K562 (cell line): Measurements from ENCODE around the gene PSMD4. TPM values are rescaled to one million over a fixed set of nuclear protein-coding genes. Genes with fewer than 3 reads are reported as not detected.

ENCODE experiments used
- ATAC-seq: fragments of 200-7000 bp; cut with Tn5 transposase; 3 replicates; pipeline ENCODE4 v1.9.1; 2020; ENCODE audit warnings: moderate library complexity
- BruUV-seq: library from RNA; stranded (reverse); fragments of 400-500 nt; replicated peaks from 2 replicates; lab custom pipeline; 2021; lab: Mats Ljungman, UMichigan
- CTCF ChIA-PET: fragments of 300-600 bp; formaldehyde crosslinking; extraction: SDS; loops from one replicate; lab custom pipeline; 2021; ENCODE audit warnings: low intra/inter-chr PET ratio; lab: Yijun Ruan, JAX
- POLR2A ChIA-PET: fragments of 300-600, 350-650 bp; sonication (Branson Sonifier 250); formaldehyde crosslinking; extraction: SDS; loops from one replicate; lab custom pipeline; 2021; ENCODE audit warnings: antibody characterized with exemption, inconsistent platforms; lab: Yijun Ruan, JAX
- DNase-seq, 4 experiments: peaks; one replicate each; pipeline versions ENCODE4 v3.0.0 to v3.0.0-alpha.2; 2011 to 2018; ENCODE audit warnings: low spot score in 3 of 4, mixed read lengths in 3 of 4; ENCODE audit errors: extremely low read depth in 1 of 4
- FAIRE-seq: peaks from 2 replicates; lab custom pipeline; 2011; peaks lifted over from hg19 to GRCh38; lab: Jason Lieb, UNC
- H2AFZ ChIP-seq: 2 replicates; pipeline ENCODE4 v1.6.0; 2011; ENCODE audit warnings: low read depth, low read length, control low read depth, inconsistent platforms
- H3K27ac ChIP-seq: fragments of 200-600 bp; 3 replicates; pipeline ENCODE4 v1.8.0; 2011; ENCODE audit warnings: low read depth, mild to moderate bottlenecking, control low read depth, inconsistent platforms, low read length, moderate library complexity, mixed read lengths; ENCODE audit errors: extremely low read depth
- H3K27me3 ChIP-seq, 2 experiments: fragments of 300-600 bp in 1 of 2; 2 replicates in 1 of 2; 3 replicates in 1 of 2; pipeline versions ENCODE4 v1.6.0 to v1.8.0; 2011; ENCODE audit warnings: inconsistent platforms in 2 of 2, low read length in 2 of 2, mild to moderate bottlenecking in 1 of 2, mixed read lengths in 1 of 2, moderate library complexity in 1 of 2; ENCODE audit not compliant: control insufficient read depth in 2 of 2, insufficient read depth in 2 of 2
- H3K36me3 ChIP-seq: fragments of 300-600 bp; 3 replicates; pipeline ENCODE4 v1.8.0; 2011; ENCODE audit warnings: mild to moderate bottlenecking, low read length, inconsistent platforms; ENCODE audit not compliant: control insufficient read depth, insufficient read depth
- H3K4me1 ChIP-seq, 2 experiments: fragments of 200-600 bp in 1 of 2; replicated peaks in 1 of 2; 2 replicates in 1 of 2; 3 replicates in 1 of 2; pipeline versions ENCODE4 v1.5.1 to v1.8.0; 2011; ENCODE audit warnings: inconsistent platforms in 2 of 2, low read length in 2 of 2, mild to moderate bottlenecking in 1 of 2, mixed read lengths in 1 of 2, moderate library complexity in 1 of 2; ENCODE audit not compliant: control insufficient read depth in 2 of 2, insufficient read depth in 2 of 2
- H3K4me2 ChIP-seq: 2 replicates; pipeline ENCODE4 v1.6.1; 2011; ENCODE audit warnings: low read length, control low read depth, inconsistent platforms, mixed read lengths; ENCODE audit not compliant: insufficient read depth
- H3K4me3 ChIP-seq: fragments of 200-600 bp; sonication (generic), shearing (Covaris generic); 2 replicates; pipeline ENCODE4 v1.5.1; 2016; ENCODE audit warnings: control low read depth, inconsistent platforms
- H3K79me2 ChIP-seq: fragments of 200-600 bp; 3 replicates; pipeline ENCODE4 v1.8.0; 2011; ENCODE audit warnings: low read length, inconsistent platforms; ENCODE audit not compliant: control insufficient read depth, insufficient read depth
- H3K9ac ChIP-seq, 2 experiments: 2 replicates each; pipeline versions ENCODE4 v1.6.0 to v1.6.1; 2011; ENCODE audit warnings: low read depth in 2 of 2, low read length in 2 of 2, control low read depth in 1 of 2, inconsistent platforms in 1 of 2, mild to moderate bottlenecking in 1 of 2, mixed read lengths in 1 of 2; ENCODE audit not compliant: insufficient read depth in 1 of 2
- H3K9me1 ChIP-seq: one replicate; pipeline ENCODE4 v1.6.0; 2011; ENCODE audit warnings: inconsistent platforms, mild to moderate bottlenecking, low read length, moderate library complexity; ENCODE audit not compliant: control insufficient read depth, insufficient read depth
- H3K9me3 ChIP-seq: replicated peaks from 2 replicates; pipeline ENCODE4 v1.5.1; 2011; ENCODE audit warnings: low read depth, low read length, inconsistent platforms; ENCODE audit not compliant: control insufficient read depth, insufficient read depth
- H4K20me1 ChIP-seq: replicated peaks from 2 replicates; pipeline ENCODE4 v1.6.1; 2011; ENCODE audit warnings: low read length, inconsistent platforms, mixed read lengths; ENCODE audit not compliant: control insufficient read depth, insufficient read depth
- FOXK1 ChIP-seq: sonication (generic); formaldehyde crosslinking; IDR thresholded peaks from 2 replicates; pipeline ENCODE4 v1.8.0; 2022; ENCODE audit warnings: missing genetic modification reagents, mild to moderate bottlenecking, borderline replicate concordance
- MCM5 ChIP-seq: fragments of 450-650 bp; IDR thresholded peaks from 2 replicates; pipeline ENCODE4 v1.6.1; 2016; ENCODE audit warnings: low read depth
- ZBED1 ChIP-seq: IDR thresholded peaks from 2 replicates; pipeline ENCODE4 v1.6.1; 2014
- ZNF146 ChIP-seq: IDR thresholded peaks from one replicate; pipeline ENCODE4 v1.6.1; 2018; ENCODE audit warnings: missing compliant biosample characterization; ENCODE audit not compliant: unreplicated experiment
- ZZZ3 ChIP-seq: fragments of 450-650 bp; IDR thresholded peaks from 2 replicates; pipeline ENCODE4 v1.6.1; 2016; ENCODE audit warnings: antibody characterized with exemption, mild to moderate bottlenecking, moderate library complexity
- WGBS: fragments of 100-300 bp; shearing (Covaris generic); methylation state at CpG from one replicate; pipeline ENCODE4 v1.1.6; 2016; ENCODE audit warnings: low coverage, mixed read lengths; ENCODE audit not compliant: insufficient coverage; ENCODE audit errors: missing lambda C conversion rate; 5-methylcytosine and 5-hydroxymethylcytosine counted together
- in situ Hi-C: fragments of 300-500 bp; cut with MboI; formaldehyde crosslinking; loops from 4 replicates; pipeline ENCODE4 v1.15.0; 2018; ENCODE audit warnings: inconsistent platforms, mixed read lengths
- intact Hi-C: fragments of 100-400 bp; cut with micrococcal nuclease; formaldehyde crosslinking; loops from 2 replicates; pipeline ENCODE4 v1.14.2; 2022
- polyA plus RNA-seq, 8 experiments: library from polyadenylated mRNA; depleted of rRNA in 4 of 8; stranded (reverse) in 5 of 8; unstranded in 3 of 8; fragments of >200 nt; fragmentation: Nextera tagmentation in 2 of 8; fragmentation: Illumina TruSeq in 1 of 8; extraction: Ambion mirVana in 2 of 8; extraction: Trizol in 1 of 8; gene quantifications; 2 replicates each; pipeline versions ENCODE4 v1.2.1 to v1.2.3, GENCODE V29; 2011 to 2014; ENCODE audit warnings: inconsistent platforms in 1 of 8, missing spikeins in 1 of 8
- total RNA-seq, 7 experiments: library from RNA; depleted of rRNA in 6 of 7; stranded (reverse); fragments of >200 nt in 6 of 7; fragmentation: Illumina TruSeq in 2 of 7; extraction: Trizol in 2 of 7; gene quantifications; 2 replicates each; pipeline versions ENCODE4 v1.2.1 to v1.2.3, GENCODE V29; 2011 to 2021; ENCODE audit warnings: low replicate concordance in 1 of 7
- TF ChIP-seq, protein P1 (sequence below): fragments of 450-650 bp; formaldehyde crosslinking; IDR thresholded peaks from 2 replicates; pipeline ENCODE4 v1.4.0; 2020; ENCODE audit warnings: mild to moderate bottlenecking
- TF ChIP-seq, protein P2 (sequence below): sonication (generic); formaldehyde crosslinking; IDR thresholded peaks from 2 replicates; pipeline ENCODE4 v1.8.0; 2023; ENCODE audit warnings: missing genetic modification reagents, mild to moderate bottlenecking, borderline replicate concordance

The PSMD4 gene
- total and polyA plus RNA-seq, 9 of the 15 experiments (the other 6 are each of a cell fraction or from before 2014, with no cell fraction given): 194 to 353 (median 295) TPM

DNA sequence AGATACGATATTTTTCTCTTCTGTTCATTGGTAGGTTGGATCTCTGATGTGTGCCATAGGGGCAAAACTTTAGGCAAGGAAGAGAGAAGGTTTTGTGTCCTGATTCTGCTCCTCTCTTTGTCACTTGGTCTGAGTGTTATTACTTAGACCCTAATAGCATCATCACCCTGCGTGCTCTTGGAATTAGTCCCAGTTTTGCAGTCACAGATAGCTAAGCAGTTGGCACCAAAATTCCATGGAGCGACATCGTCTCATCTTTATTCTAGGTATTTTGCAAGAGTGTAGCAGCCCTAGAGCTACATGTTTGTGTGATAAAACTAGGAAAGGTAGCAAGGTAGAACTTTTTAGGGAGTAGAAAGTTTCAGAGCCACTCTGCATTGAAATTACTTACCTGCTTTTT, 32.4 kb upstream of the PSMD4 start:
- Histone ChIP-seq H3K4me2 (no peak overlapping the region), H3K9me3 (no peaks in the 10 kb centered on the region), H3K9me1 (no peaks in the 10 kb centered on the region), H3K4me1 (no peaks in the 10 kb centered on the region), H3K27ac (no peak overlapping the region), H3K79me2 (peaks cover 4% of the 10 kb centered on the region; the same call in 2 of the 3 replicates), H3K27me3 (no peaks in the 10 kb centered on the region), H2AFZ (no peak overlapping the region), H3K4me3 (no peak overlapping the region), H4K20me1 (no peaks in the 10 kb centered on the region), H3K36me3 (peaks cover 21% of the 10 kb centered on the region; the same call in 1 of the 3 replicates), H3K9ac (no peak overlapping the region)
- CTCF ChIA-PET: no interaction called here
- intact Hi-C loops (no loop called here), in situ Hi-C loops (no loop called here)
- ATAC-seq: no peak
- no TSS peak for BruUV-seq
- DNase-seq: no peak
- WGBS: 64% methylated on average over 4 of the region's 4 CpGs
- POLR2A ChIA-PET: no interaction called here
- TF ChIP-seq ZBED1: no peak
- no peak for FAIRE-seq

DNA sequence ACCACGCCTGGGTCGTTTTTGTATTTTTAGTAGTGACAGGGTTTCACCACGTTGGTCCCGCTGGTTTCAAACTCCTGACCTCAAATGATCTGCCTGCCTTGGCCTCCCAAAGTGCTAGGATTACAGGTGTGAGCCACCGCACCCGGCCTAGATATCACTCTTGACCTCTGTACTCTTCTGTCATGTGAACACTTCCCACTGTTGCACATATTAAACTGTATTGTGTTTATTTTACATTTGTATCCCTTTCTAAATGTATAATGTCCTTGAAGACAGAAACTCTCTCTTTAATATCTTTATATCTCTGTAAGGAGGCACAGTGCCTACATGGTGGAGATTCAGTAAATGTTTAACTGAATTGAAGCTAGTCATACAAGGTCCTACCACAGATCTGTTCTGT, 19.3 kb upstream of the PSMD4 start:
- DNase-seq (no peak), FAIRE-seq (no peak), ATAC-seq (no peak)
- no peaks in the 10 kb centered on the region; a peak in 1 of 5 replicates for H3K27me3 ChIP-seq
- H3K9me3 ChIP-seq: no peaks in the 10 kb centered on the region; the same call in 1 of the 2 replicates
- no peak overlapping the region for H3K27ac ChIP-seq
- peaks cover 74% of the 10 kb centered on the region; the same call in 2 of the 3 replicates for H3K36me3 ChIP-seq
- no peaks in the 10 kb centered on the region for H4K20me1 ChIP-seq
- H3K79me2 ChIP-seq: no peaks in the 10 kb centered on the region
- BruUV-seq: no TSS peak
- H3K4me1 ChIP-seq: no peaks in the 10 kb centered on the region; a peak in 1 of 5 replicates
- H3K4me2 ChIP-seq: no peak overlapping the region
- ChIA-PET POLR2A (interaction anchor here (1.0 kb wide), 1 partner anchor 45 kb away, joined by 3 read pairs; no protein-coding TSS in a partner anchor), CTCF (no interaction called here)
- in situ Hi-C loops: no loop called here
- no peak overlapping the region for H3K4me3 ChIP-seq
- H3K9me1 ChIP-seq: no peaks in the 10 kb centered on the region
- WGBS: 40% methylated on average over 6 of the region's 6 CpGs
- intact Hi-C loops: no loop called here
- no peak overlapping the region for H2AFZ ChIP-seq
- no peak overlapping the region for H3K9ac ChIP-seq
- TF ChIP-seq MCM5: no peak
- no peak for TF ChIP-seq FOXK1 (CRISPR knock-in tag)
- no peak for TF ChIP-seq ZNF146 (CRISPR knock-in tag)
- TF ChIP-seq, protein P1, sequence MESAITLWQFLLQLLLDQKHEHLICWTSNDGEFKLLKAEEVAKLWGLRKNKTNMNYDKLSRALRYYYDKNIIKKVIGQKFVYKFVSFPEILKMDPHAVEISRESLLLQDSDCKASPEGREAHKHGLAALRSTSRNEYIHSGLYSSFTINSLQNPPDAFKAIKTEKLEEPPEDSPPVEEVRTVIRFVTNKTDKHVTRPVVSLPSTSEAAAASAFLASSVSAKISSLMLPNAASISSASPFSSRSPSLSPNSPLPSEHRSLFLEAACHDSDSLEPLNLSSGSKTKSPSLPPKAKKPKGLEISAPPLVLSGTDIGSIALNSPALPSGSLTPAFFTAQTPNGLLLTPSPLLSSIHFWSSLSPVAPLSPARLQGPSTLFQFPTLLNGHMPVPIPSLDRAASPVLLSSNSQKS: no peak
- no peak for TF ChIP-seq ZZZ3
- TF ChIP-seq, protein P2, sequence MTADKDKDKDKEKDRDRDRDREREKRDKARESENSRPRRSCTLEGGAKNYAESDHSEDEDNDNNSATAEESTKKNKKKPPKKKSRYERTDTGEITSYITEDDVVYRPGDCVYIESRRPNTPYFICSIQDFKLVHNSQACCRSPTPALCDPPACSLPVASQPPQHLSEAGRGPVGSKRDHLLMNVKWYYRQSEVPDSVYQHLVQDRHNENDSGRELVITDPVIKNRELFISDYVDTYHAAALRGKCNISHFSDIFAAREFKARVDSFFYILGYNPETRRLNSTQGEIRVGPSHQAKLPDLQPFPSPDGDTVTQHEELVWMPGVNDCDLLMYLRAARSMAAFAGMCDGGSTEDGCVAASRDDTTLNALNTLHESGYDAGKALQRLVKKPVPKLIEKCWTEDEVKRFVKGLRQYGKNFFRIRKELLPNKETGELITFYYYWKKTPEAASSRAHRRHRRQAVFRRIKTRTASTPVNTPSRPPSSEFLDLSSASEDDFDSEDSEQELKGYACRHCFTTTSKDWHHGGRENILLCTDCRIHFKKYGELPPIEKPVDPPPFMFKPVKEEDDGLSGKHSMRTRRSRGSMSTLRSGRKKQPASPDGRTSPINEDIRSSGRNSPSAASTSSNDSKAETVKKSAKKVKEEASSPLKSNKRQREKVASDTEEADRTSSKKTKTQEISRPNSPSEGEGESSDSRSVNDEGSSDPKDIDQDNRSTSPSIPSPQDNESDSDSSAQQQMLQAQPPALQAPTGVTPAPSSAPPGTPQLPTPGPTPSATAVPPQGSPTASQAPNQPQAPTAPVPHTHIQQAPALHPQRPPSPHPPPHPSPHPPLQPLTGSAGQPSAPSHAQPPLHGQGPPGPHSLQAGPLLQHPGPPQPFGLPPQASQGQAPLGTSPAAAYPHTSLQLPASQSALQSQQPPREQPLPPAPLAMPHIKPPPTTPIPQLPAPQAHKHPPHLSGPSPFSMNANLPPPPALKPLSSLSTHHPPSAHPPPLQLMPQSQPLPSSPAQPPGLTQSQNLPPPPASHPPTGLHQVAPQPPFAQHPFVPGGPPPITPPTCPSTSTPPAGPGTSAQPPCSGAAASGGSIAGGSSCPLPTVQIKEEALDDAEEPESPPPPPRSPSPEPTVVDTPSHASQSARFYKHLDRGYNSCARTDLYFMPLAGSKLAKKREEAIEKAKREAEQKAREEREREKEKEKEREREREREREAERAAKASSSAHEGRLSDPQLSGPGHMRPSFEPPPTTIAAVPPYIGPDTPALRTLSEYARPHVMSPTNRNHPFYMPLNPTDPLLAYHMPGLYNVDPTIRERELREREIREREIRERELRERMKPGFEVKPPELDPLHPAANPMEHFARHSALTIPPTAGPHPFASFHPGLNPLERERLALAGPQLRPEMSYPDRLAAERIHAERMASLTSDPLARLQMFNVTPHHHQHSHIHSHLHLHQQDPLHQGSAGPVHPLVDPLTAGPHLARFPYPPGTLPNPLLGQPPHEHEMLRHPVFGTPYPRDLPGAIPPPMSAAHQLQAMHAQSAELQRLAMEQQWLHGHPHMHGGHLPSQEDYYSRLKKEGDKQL: no peak
